Spinal cord (tissue), 10 donors: Measurements from ENCODE around the gene NME1. TPM values are rescaled to one million over a fixed set of nuclear protein-coding genes. Genes with fewer than 3 reads are reported as not detected.

Experiments used
- DNase-seq, 6 donors: peaks; one replicate each; pipeline versions ENCODE4 v3.0.0 to v3.0.0-alpha.2; 2013 to 2015; ENCODE audit warnings: low spot score in 6 of 6, low read depth in 4 of 6
- H3K27ac ChIP-seq: one replicate; pipeline ENCODE4 v1.5.1; 2013; ENCODE audit warnings: low read depth, low read length, control low read depth
- H3K27me3 ChIP-seq: one replicate; pipeline ENCODE4 v1.6.1; 2013; ENCODE audit warnings: low read length; ENCODE audit not compliant: control insufficient read depth, insufficient read depth
- H3K36me3 ChIP-seq: one replicate; pipeline ENCODE4 v1.6.1; 2013; ENCODE audit warnings: low read length; ENCODE audit not compliant: control insufficient read depth, insufficient read depth
- H3K4me1 ChIP-seq: one replicate; pipeline ENCODE4 v1.6.1; 2013; ENCODE audit warnings: low read length; ENCODE audit not compliant: control insufficient read depth, insufficient read depth
- H3K4me3 ChIP-seq: one replicate; pipeline ENCODE4 v1.5.1; 2013; ENCODE audit warnings: low read depth, low read length, control low read depth
- H3K9me3 ChIP-seq: one replicate; pipeline ENCODE4 v1.6.1; 2013; ENCODE audit warnings: low read length; ENCODE audit not compliant: control insufficient read depth, insufficient read depth
- WGBS: methylation state at CpG from one replicate; pipeline ENCODE4 v1.1.5; 2013; ENCODE audit warnings: missing lambda C conversion rate; ENCODE audit not compliant: insufficient coverage; 5-methylcytosine and 5-hydroxymethylcytosine counted together
- polyA plus RNA-seq, 2 donors: library from polyadenylated mRNA; unstranded; fragments of 120-200 nt; gene quantifications; one replicate each; pipeline ENCODE4 v1.2.1, GENCODE V29; 2013; ENCODE audit not compliant: insufficient read length in 2 of 2
- total RNA-seq, 2 donors: library from RNA; depleted of rRNA in 1 of 2; stranded (reverse); fragments of 120-200 nt in 1 of 2; fragments of >200 nt in 1 of 2; gene quantifications; one replicate each; pipeline versions ENCODE4 v1.2.3 to v1.2.4, GENCODE V29; 2013 to 2014
- donor health status: healthy.

NME1 gene
- total and polyA plus RNA-seq, 4 donors: 52.5 to 115 (median 103) TPM

GRCh38 chr17:51185763-51186332 lies 32.5 kb downstream of the NME1 start:
- 82% methylated on average over 4 of the region's 8 CpGs for WGBS
- H3K9me3 ChIP-seq: no peaks in the 10 kb centered on the region
- no peak for DNase-seq
- no peak overlapping the region for H3K27ac ChIP-seq
- H3K27me3 ChIP-seq: no peaks in the 10 kb centered on the region
- H3K4me1 ChIP-seq: no peaks in the 10 kb centered on the region
- H3K4me3 ChIP-seq: no peak overlapping the region
- H3K36me3 ChIP-seq: peaks cover 28% of the 10 kb centered on the region

DNA sequence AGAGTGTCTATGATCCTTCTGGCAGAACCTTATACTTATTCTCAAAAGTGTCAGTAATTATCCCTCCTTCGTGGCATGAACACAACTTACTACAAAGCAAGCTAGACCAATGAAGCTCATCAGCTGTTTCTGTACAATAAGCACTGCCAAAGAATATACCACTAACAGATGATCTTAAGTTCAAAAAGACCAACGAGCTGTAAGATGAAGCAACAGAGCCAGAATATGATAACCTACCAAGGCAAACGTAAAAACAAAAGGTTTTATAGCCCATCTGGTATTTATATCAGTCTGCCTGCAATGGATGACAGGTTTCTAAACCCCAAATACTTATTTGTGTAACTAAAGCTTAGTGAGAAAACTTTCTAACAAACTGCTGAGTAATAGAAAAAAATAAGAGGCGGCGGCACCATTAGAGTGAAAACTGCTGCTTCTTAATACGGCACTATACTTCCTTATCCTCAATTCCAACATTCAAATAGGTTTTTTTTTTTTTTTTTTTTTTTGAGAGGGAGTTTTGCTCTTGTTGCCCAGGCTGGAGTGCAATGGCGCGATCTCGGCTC lies 35.0 kb downstream of the NME1 start:
- H3K4me1 ChIP-seq: no peaks in the 10 kb centered on the region
- peak in 2 of 6 donors; percentile 3 to 6 for DNase-seq
- H3K36me3 ChIP-seq: peaks cover 29% of the 10 kb centered on the region
- H3K27me3 ChIP-seq: no peaks in the 10 kb centered on the region
- no peak overlapping the region for H3K27ac ChIP-seq
- 89% methylated on average over 1 of the region's 9 CpGs for WGBS
- H3K4me3 ChIP-seq: no peak overlapping the region
- H3K9me3 ChIP-seq: no peaks in the 10 kb centered on the region

GRCh38 chr17:51189162-51189561 lies 35.8 kb downstream of the NME1 start:
- Histone ChIP-seq H3K27ac (no peak overlapping the region), H3K9me3 (no peaks in the 10 kb centered on the region), H3K4me3 (no peak overlapping the region), H3K27me3 (no peaks in the 10 kb centered on the region), H3K4me1 (no peaks in the 10 kb centered on the region), H3K36me3 (peaks cover 37% of the 10 kb centered on the region)
- no peak for DNase-seq

DNA sequence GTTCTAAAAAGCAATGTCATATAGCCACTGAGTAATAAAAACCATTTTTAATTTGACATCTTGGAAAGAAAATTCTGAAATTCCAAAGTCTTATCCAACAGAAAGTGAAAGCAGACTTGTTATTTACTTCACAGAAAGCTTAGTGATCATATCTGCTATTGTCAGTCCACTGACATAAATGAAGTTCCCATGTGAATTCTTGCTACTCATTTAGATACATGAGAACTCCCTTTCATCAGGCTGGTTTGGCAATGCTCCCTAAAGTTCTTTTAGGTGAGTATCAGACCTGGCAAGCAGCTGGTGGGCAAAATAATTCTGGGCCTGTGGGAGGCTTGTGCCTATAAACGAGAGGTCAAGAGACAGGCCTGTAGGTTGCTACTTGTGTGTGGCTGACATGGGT lies 36.3 kb downstream of the NME1 start:
- no CpG with 5 or more reads among the region's 1 CpG for WGBS
- H3K4me1 ChIP-seq: no peaks in the 10 kb centered on the region
- no peaks in the 10 kb centered on the region for H3K9me3 ChIP-seq
- no peak for DNase-seq
- H3K4me3 ChIP-seq: no peak overlapping the region
- H3K27me3 ChIP-seq: no peaks in the 10 kb centered on the region
- H3K27ac ChIP-seq: no peak overlapping the region
- peaks cover 41% of the 10 kb centered on the region for H3K36me3 ChIP-seq

DNA sequence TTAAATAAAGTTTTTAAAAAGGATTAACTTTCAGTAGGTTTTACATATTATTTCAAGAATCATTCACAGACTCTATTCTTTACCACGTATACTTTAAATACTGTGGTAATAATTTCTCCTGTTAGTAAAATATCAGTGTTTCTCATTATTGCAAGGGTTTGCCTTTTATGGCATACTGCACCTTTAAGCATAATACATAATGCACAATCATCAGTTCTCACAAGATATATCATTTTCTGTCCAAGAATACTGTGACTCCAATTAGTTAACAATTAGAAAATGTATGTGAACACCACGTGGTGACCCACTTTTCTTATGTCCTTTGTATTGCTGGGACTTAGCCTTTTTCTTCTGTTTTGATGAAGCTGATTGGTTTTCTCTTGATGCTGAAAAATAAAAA lies 38.5 kb downstream of the NME1 start:
- Histone ChIP-seq H3K27ac (no peak overlapping the region), H3K4me3 (no peak overlapping the region), H3K36me3 (peaks cover 44% of the 10 kb centered on the region), H3K4me1 (no peaks in the 10 kb centered on the region), H3K27me3 (no peaks in the 10 kb centered on the region), H3K9me3 (no peaks in the 10 kb centered on the region)
- no peak for DNase-seq
- no CpG with 5 or more reads among the region's 2 CpGs for WGBS

GRCh38 chr17:51197754-51198153 lies 44.4 kb downstream of the NME1 start:
- 97% methylated on average over 3 of the region's 4 CpGs for WGBS
- H3K4me3 ChIP-seq: no peak overlapping the region
- no peaks in the 10 kb centered on the region for H3K4me1 ChIP-seq
- no peaks in the 10 kb centered on the region for H3K27me3 ChIP-seq
- no peaks in the 10 kb centered on the region for H3K9me3 ChIP-seq
- H3K36me3 ChIP-seq: peaks cover 49% of the 10 kb centered on the region
- DNase-seq: no peak
- no peak overlapping the region for H3K27ac ChIP-seq

GRCh38 chr17:51200295-51200694 lies 46.9 kb downstream of the NME1 start:
- Histone ChIP-seq H3K4me3 (no peak overlapping the region), H3K27ac (no peak overlapping the region), H3K36me3 (peaks cover 44% of the 10 kb centered on the region), H3K4me1 (no peaks in the 10 kb centered on the region), H3K27me3 (no peaks in the 10 kb centered on the region), H3K9me3 (no peaks in the 10 kb centered on the region)
- no CpG with 5 or more reads among the region's 6 CpGs for WGBS
- no peak for DNase-seq

DNA sequence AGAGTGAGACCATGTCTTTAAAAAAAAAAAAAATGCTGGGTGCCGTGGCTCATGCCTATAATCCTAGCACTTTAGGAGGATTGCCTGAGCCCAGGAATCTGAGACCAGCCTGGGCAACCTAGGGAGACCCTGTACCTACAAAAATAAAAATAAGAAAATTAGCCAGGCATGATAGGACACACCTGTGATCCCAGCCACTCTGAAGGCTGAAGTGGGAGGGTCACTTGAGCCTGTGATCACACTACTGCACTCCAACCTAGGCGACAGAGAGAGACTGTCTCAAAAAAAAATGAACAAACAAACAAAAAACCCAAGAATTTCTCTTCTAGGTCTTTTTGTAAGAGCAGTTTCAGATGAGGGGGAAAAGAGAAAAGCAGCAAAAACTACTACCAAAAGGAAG lies 47.5 kb downstream of the NME1 start:
- no peak overlapping the region for H3K4me3 ChIP-seq
- peaks cover 41% of the 10 kb centered on the region for H3K36me3 ChIP-seq
- no peaks in the 10 kb centered on the region for H3K4me1 ChIP-seq
- no CpG with 5 or more reads among the region's 2 CpGs for WGBS
- H3K27me3 ChIP-seq: no peaks in the 10 kb centered on the region
- no peaks in the 10 kb centered on the region for H3K9me3 ChIP-seq
- no peak for DNase-seq
- no peak overlapping the region for H3K27ac ChIP-seq

- Histone ChIP-seq H3K4me1 (no peaks in the 10 kb centered on the region), H3K27me3 (no peaks in the 10 kb centered on the region), H3K27ac (no peak overlapping the region), H3K4me3 (no peak overlapping the region), H3K36me3 (peaks cover 27% of the 10 kb centered on the region), H3K9me3 (no peaks in the 10 kb centered on the region)
- peak in 1 of 6 donors; percentile 2 for DNase-seq
These were observed 50.5 kb downstream of the NME1 start for GRCh38 chr17:51203838-51204237.
